Globus pallidus (tissue), 1 donor: ENCODE results near the gene TMEM163.
"Not testable (repeated sequence)": the region's sequence is repeated elsewhere in the genome, so short reads cannot be mapped to it uniquely, and the experiment has no call there.

Source experiments
- DNase-seq: peaks from one replicate; pipeline ENCODE4 v3.0.0-alpha.2; 2015; ENCODE audit warnings: low spot score

The TMEM163 gene

GRCh38 chr2:134665727-134666506 lies 52.9 kb downstream of the TMEM163 start:
- no peak for DNase-seq

GRCh38 chr2:134663451-134664450 lies 55.0 kb downstream of the TMEM163 start:
- DNase-seq, result no peak

- DNase-seq, result no peak
These were observed 56.0 kb downstream of the TMEM163 start for GRCh38 chr2:134662751-134663150.

- no peak for DNase-seq
These were observed 58.0 kb downstream of the TMEM163 start for GRCh38 chr2:134660626-134661402.

GRCh38 chr2:134659724-134660123 lies 59.1 kb downstream of the TMEM163 start:
- no peak for DNase-seq

- no peak for DNase-seq
These were observed 61.0 kb downstream of the TMEM163 start for GRCh38 chr2:134657650-134658250.

- DNase-seq, result not testable (repeated sequence)
These were observed 62.4 kb downstream of the TMEM163 start for GRCh38 chr2:134656391-134656790.

GRCh38 chr2:134648586-134648985 lies 70.2 kb downstream of the TMEM163 start:
- DNase-seq, result no peak

GRCh38 chr2:134647607-134648256 lies 71.1 kb downstream of the TMEM163 start:
- DNase-seq, result no peak

- no peak for DNase-seq
These were observed 75.9 kb downstream of the TMEM163 start for GRCh38 chr2:134642938-134643337.

GRCh38 chr2:134640494-134640893 lies 78.3 kb downstream of the TMEM163 start:
- DNase-seq, result no peak

GRCh38 chr2:134639265-134639664 lies 79.5 kb downstream of the TMEM163 start:
- DNase-seq, result no peak

GRCh38 chr2:134636714-134637113 lies 82.1 kb downstream of the TMEM163 start:
- no peak for DNase-seq

- peak; percentile 78 for DNase-seq
These were observed 84.6 kb downstream of the TMEM163 start for GRCh38 chr2:134634054-134634753.

GRCh38 chr2:134630504-134631159 lies 88.2 kb downstream of the TMEM163 start:
- no peak for DNase-seq

- no peak for DNase-seq
These were observed 90.3 kb downstream of the TMEM163 start for GRCh38 chr2:134628453-134628852.

- DNase-seq, result no peak
These were observed 92.0 kb downstream of the TMEM163 start for GRCh38 chr2:134626781-134627180.

- no peak for DNase-seq
These were observed 93.5 kb downstream of the TMEM163 start for GRCh38 chr2:134625311-134625710.

GRCh38 chr2:134623796-134624195 lies 95.0 kb downstream of the TMEM163 start:
- no peak for DNase-seq

GRCh38 chr2:134623046-134623445 lies 95.8 kb downstream of the TMEM163 start:
- no peak for DNase-seq
